GM12872 (cell line): Measurements from ENCODE around the gene NOC2L.

ENCODE experiments used
- TF ChIP-seq, protein P1 (sequence below): IDR thresholded peaks from 3 replicates; pipeline ENCODE4 v1.5.1; 2011; ENCODE audit warnings: low read depth, mild to moderate bottlenecking, low read length, moderate library complexity; ENCODE audit not compliant: insufficient read depth

Gene NOC2L

GRCh38 chr1:915295-916172, 43.5 kb downstream of the NOC2L start:
- TF ChIP-seq, protein P1, sequence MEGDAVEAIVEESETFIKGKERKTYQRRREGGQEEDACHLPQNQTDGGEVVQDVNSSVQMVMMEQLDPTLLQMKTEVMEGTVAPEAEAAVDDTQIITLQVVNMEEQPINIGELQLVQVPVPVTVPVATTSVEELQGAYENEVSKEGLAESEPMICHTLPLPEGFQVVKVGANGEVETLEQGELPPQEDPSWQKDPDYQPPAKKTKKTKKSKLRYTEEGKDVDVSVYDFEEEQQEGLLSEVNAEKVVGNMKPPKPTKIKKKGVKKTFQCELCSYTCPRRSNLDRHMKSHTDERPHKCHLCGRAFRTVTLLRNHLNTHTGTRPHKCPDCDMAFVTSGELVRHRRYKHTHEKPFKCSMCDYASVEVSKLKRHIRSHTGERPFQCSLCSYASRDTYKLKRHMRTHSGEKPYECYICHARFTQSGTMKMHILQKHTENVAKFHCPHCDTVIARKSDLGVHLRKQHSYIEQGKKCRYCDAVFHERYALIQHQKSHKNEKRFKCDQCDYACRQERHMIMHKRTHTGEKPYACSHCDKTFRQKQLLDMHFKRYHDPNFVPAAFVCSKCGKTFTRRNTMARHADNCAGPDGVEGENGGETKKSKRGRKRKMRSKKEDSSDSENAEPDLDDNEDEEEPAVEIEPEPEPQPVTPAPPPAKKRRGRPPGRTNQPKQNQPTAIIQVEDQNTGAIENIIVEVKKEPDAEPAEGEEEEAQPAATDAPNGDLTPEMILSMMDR: no peak

DNA sequence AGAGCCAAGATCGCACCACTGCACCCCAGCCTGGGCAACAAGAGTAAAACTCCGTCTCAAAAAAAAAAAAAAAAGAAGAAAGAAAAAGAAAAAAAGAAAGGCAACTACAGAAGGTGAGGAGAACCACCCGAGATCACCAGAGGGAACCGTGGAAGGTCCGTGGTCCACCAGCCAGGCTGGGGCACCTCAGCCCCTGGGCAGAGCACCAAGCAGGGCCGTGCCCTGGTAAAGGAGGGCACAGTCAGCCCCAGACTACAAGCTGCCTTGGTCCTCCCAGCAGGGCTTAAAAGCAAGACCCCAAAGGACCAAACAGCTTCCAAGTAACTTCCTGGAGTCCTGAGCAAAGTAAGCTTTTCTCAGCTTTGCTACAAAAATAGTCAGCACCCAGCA, 44.2 kb downstream of the NOC2L start:
- TF ChIP-seq, protein P1: no peak

DNA sequence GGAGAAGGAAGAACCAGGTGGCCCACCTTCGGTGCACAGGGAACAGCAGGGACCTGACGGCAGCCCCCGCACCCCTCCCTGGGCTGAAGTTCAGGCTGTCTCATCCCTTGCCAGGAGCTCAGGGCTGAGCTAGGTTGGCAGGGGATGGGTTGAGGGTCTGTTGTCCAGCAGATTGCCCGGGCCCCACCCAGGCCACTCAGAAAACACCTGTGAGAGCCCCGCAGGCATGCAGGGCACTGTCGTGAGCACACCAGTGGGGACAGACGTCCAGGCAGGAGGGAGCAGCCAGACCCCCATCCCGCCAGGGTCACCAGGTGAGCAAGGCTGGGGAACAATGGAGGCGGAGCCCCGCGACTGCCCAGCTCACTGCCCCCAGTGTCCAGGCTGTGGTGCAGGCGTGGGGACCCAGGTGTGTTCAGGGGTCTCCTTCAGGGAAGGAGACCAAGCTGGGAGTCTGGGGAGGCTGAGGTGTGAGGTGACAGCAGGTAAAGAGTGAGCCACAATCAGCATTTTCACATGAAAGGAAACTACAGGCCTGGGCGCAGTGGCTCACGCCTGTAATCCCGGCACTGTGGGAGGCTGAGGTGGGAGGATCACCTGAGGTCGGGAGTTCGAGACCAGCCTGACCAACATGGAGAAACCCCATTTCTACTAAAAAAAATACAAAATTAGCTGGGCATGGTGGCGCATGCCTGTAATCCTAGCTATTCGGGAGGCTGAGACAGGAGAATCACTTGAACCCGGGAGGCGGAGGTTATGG, 44.7 kb downstream of the NOC2L start:
- TF ChIP-seq, protein P1: no peak

- TF ChIP-seq, protein P1: no peak
These were observed 45.4 kb downstream of the NOC2L start for GRCh38 chr1:913491-914130.

DNA sequence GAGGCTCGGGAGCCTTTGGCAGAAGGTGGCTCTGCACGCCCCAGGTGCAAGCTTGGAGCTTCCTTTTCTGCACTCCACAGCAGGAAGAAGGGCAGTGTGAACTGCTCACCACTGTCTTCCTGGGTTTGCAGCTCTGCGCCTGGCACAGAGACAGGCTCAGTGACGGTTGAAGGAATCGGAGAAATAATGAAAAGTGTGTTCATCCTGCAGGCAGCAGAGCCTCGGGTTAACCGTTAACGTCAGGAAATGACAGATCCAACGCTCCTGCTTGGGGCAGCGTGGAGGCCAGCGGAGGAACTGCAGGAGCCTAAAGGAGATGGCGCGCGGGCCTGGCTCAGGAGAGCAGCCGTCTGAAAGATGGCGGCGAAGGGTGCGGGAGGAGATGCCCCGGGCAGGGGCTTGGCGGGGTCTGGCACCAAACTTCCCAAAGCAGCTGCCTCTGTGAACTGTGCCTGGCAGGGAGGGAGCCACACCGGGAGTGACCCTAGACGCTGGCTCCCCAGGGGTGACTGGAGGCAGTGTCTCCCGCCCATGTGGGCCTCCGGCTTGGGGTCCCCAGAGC, 46.2 kb downstream of the NOC2L start:
- TF ChIP-seq, protein P1: peak; percentile 38; the same call in 1 of the 3 replicates

DNA sequence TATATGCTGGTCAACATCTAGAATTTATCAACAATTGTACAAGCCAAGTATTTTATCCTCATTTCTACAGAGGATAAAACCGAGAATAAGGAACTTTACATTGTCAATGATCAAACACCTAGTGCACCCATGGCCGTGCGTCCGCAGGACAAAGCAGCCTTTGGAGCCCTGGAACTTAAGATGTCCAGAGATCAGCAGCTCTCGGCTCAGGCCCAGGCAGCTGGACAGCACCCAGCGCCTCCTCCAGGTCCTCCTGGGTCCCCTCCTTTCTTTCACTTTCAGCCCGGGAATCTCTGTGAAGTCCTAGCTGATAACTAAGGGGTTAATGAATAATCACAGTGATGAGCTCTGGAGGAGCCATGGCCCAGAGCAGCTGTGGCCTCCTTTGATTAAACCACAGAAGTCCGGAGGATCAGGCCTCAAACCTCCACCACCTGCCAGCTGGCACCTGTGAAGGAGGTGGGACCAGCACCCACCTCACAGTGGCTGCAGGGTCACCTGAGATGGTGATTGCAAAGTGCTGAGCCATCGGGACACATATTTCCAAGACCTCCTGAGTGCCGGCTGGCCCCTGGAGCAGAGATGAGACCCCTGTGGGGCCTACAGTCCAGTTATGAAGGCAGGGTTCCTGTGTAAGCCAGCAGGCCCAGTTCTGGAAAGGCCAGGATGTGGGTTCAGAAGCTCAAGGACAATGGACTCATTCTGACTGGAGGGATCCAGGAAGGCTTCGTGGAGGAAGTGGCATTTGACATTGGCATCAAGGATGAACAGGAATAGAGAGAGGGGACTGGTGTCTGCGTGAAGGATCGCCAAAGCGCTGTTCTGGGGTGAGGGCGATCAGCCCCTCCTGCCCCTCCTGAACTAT, 46.9 kb downstream of the NOC2L start:
- TF ChIP-seq, protein P1: no peak
